Pancreas (tissue), 10 donors: ENCODE results near the gene DCAF6. TPM values are rescaled to one million over a fixed set of nuclear protein-coding genes. Genes with fewer than 3 reads are reported as not detected.

Experiments
- ATAC-seq, 4 donors: fragments of 200-7000 bp; cut with Tn5 transposase; one replicate each; pipeline versions ENCODE4 v1.8.0 to v1.9.1; 2020; ENCODE audit warnings: mild to moderate bottlenecking in 4 of 4, moderate library complexity in 4 of 4
- DNase-seq, 6 donors: peaks; one replicate each; pipeline ENCODE4 v3.0.0-alpha.2; 2020
- FAIRE-seq: peaks from 2 replicates; lab custom pipeline; 2012; peaks lifted over from hg19 to GRCh38; lab: Jason Lieb, UNC
- H3K27ac ChIP-seq, 4 donors: fragments of 200-600 bp; sonication (generic); 1 replicate in 3 of 4; 2 replicates in 1 of 4; pipeline versions ENCODE4 v1.5.0 to v1.8.0; 2020
- H3K27me3 ChIP-seq, 4 donors: fragments of 200-600 bp; one replicate each; pipeline ENCODE4 v1.8.0; 2021
- H3K36me3 ChIP-seq, 3 donors: fragments of 200-600 bp; sonication (generic) in 1 of 3; one replicate each; pipeline versions ENCODE4 v1.5.0 to v1.8.0; 2020 to 2021
- H3K4me1 ChIP-seq, 3 donors: fragments of 200-600 bp; one replicate each; pipeline ENCODE4 v1.8.0; 2021
- H3K4me3 ChIP-seq, 4 donors: fragments of 200-600 bp; sonication (generic) in 2 of 4; one replicate each; pipeline versions ENCODE4 v1.5.0 to v1.8.0; 2020 to 2021
- H3K9me3 ChIP-seq, 4 donors: fragments of 200-600 bp; one replicate each; pipeline ENCODE4 v1.8.0; 2021
- WGBS, 2 donors: extraction: QIAGEN DNeasy Blood & Tissue Kit; methylation state at CpG; one replicate each; pipeline ENCODE4 v1.1.7; 2013; 5-methylcytosine and 5-hydroxymethylcytosine counted together
- intact Hi-C, 3 donors: fragments of 100-400 bp; cut with DNase I; formaldehyde crosslinking; loops; one replicate each; pipeline versions ENCODE4 v1.11.1 to v1.14.2; 2022
- polyA plus RNA-seq, 2 donors: library from polyadenylated mRNA; stranded (reverse); fragments of 200-250 nt; gene quantifications; one replicate each; pipeline ENCODE4 v1.2.3, GENCODE V29; 2013
- total RNA-seq, 6 donors: library from RNA; stranded (reverse); fragmentation: NEBNext Ultra II Directional in 4 of 6; extraction: Animal tissue kit (Norgen Biotek cat#: 25700) in 4 of 6; gene quantifications; one replicate each; pipeline versions ENCODE4 v1.2.1 to v1.2.4, GENCODE V29; 2021 to 2023
- TF ChIP-seq, protein P1 (sequence below), 4 donors: fragments of 200-600 bp; sonication (generic) in 3 of 4; IDR thresholded peaks; one replicate each; pipeline versions ENCODE4 v1.5.0 to v1.8.0; 2021; ENCODE audit warnings: antibody characterized with exemption in 4 of 4
- donor health status: healthy with polysubstance abuse.
- donor health status: DM: no; HTN: no; CAD: no; lungs with moderate emphysema.
- donor health status: DM: no; HTN: no; CAD: no.
- donor health status: control.
- donor health status: control.
- donor health status: Bipolar disorder and iron deficiency.
- donor health status: DM: yes; HTN: yes; CAD: no.
- donor health status: DM: no; HTN: no; CAD: no.
- donor health status: DM: no; HTN: no; CAD: no.
- donor health status: DM: yes; HTN: yes; CAD: no.

DCAF6 gene
- total and polyA plus RNA-seq, 8 donors = 11.4 to 31.9 (median 20.0) TPM

DNA sequence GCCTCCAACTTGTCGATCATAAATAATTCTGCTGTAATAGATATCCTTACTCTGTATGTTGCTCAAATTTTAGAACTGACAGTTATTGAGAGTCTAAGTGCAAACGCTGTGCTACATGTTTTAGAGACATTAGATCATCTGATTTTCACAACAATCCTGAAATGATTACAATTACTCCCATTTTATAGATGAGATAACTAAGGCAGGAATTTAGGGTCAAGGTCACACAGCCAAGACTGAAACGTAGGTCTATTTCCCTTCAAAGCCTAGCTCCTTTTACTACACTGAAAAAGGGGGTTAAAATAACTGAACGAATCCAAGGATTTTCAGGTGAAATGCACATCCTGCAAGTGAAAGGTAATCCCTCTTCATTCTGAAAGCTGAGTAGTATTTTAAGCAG is 2.7 kb upstream of the DCAF6 start:
- 33 to 36% methylated on average over 4 of the region's 4 CpGs for WGBS, 2 donors
- intact Hi-C loops = no loop called here
- no peak for FAIRE-seq

DNA sequence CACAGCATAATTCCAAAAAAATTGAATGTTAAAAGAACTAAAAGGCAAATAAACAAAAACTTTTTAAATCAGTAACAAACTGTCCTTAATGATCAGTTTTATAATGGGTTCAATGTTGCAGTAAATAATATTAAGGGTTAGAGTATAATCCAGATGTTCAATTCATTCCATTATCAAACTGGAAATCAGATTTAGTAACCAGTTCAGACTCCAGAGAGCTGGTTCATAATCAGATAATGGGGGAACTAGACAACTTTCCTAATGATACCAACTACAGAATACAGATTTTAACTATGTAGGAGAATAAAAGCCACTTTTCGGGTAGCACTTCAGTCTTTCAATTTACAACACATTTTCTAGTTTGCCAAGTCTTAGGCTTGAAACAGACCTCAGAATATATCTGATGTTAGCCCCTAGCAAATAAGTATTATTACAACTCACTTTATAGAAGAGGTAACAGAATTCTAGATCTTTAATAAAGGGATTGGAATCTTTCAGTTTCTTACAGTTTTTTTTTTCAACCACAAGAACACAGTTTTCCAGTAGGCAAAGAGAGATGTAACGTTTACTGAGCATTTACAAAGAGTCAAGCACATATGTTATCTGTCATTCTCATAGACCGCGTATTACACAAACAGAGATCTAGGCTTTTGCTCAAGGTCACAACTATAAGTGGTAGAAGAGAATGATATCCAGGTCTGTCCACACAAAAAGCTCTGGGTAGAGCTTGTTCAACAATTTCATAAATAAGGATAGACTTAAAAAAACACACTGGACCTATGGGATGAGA is 1.9 kb upstream of the DCAF6 start:
- Histone ChIP-seq H3K9me3 (no peaks in the 10 kb centered on the region), H3K4me1 (peaks cover 0 to 26% (median 10%) of the 10 kb centered on the region in 3 donors), H3K27me3 (no peaks in the 10 kb centered on the region), H3K36me3 (no peaks in the 10 kb centered on the region), H3K27ac (peak overlapping the region; percentile 89 to 97 (median 96)), H3K4me3 (peak overlapping the region; percentile 65 to 83 (median 76))
- no peak for DNase-seq
- FAIRE-seq = peak; percentile 13
- intact Hi-C loops = no loop called here
- ATAC-seq = no peak
- 4 to 5% methylated on average over 4 of the region's 4 CpGs for WGBS, 2 donors
- TF ChIP-seq, protein P1, sequence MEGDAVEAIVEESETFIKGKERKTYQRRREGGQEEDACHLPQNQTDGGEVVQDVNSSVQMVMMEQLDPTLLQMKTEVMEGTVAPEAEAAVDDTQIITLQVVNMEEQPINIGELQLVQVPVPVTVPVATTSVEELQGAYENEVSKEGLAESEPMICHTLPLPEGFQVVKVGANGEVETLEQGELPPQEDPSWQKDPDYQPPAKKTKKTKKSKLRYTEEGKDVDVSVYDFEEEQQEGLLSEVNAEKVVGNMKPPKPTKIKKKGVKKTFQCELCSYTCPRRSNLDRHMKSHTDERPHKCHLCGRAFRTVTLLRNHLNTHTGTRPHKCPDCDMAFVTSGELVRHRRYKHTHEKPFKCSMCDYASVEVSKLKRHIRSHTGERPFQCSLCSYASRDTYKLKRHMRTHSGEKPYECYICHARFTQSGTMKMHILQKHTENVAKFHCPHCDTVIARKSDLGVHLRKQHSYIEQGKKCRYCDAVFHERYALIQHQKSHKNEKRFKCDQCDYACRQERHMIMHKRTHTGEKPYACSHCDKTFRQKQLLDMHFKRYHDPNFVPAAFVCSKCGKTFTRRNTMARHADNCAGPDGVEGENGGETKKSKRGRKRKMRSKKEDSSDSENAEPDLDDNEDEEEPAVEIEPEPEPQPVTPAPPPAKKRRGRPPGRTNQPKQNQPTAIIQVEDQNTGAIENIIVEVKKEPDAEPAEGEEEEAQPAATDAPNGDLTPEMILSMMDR (IDR thresholded peaks at IDR 0.05) = no peak

More for the DNA sequence above, 2.7 kb upstream of the DCAF6 start:
- ATAC-seq (no peak), DNase-seq (no peak)
- Histone ChIP-seq H3K27me3 (no peaks in the 10 kb centered on the region), H3K4me1 (peaks cover 0 to 22% (median 11%) of the 10 kb centered on the region in 3 donors), H3K4me3 (peak overlapping the region in 2 of 4 donors; percentile 79 to 83), H3K36me3 (no peaks in the 10 kb centered on the region), H3K27ac (peak overlapping the region in 2 of 4 donors; percentile 97), H3K9me3 (no peaks in the 10 kb centered on the region)
- TF ChIP-seq, protein P1 (IDR thresholded peaks at IDR 0.05) = no peak

DNA sequence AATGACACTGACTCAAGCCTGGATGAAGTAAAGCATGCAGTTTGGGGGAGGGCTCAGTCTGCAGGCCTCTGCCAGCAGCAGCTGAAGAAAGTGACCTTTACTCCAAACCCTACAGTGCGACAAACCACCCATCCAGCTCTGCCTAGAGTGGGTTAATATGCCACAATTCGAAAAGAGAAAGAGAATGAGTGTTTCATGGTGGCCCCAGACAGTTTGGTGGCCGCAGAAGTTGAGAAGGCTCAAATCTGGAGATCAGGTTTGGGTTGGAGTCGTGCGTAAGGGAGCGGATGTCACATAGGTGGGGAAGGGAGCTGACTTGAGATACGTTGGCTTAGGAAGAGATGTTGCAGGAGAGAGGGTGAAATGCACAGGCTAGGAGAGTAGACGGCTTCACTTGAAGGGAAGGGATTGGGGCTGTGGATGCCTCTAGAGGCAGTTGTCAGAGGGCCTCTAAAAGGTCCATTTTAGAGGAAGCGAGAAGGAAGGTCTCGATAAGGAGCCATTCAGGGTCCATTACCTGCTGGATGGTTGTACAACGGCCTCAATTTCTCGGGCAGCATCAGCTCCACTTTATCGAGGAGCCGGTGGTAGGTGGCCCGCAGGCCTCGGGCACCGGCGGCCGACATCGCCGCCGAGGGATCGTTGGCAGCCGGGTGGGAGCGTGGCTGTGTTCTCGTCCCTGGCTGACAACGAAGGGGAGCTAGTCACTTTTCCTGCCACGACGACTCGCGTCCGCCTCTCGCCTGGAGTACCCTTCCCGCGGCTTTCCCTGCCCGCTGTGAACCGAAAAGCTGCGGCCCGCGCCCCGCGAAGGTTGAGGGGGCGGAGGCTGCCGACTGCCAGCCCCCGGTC is 1.0 kb upstream of the DCAF6 start:
- FAIRE-seq = no peak
- WGBS, 2 donors = 0% methylated on average over 39 to 45 of the region's 45 CpGs
- intact Hi-C loops = no loop called here

DNA sequence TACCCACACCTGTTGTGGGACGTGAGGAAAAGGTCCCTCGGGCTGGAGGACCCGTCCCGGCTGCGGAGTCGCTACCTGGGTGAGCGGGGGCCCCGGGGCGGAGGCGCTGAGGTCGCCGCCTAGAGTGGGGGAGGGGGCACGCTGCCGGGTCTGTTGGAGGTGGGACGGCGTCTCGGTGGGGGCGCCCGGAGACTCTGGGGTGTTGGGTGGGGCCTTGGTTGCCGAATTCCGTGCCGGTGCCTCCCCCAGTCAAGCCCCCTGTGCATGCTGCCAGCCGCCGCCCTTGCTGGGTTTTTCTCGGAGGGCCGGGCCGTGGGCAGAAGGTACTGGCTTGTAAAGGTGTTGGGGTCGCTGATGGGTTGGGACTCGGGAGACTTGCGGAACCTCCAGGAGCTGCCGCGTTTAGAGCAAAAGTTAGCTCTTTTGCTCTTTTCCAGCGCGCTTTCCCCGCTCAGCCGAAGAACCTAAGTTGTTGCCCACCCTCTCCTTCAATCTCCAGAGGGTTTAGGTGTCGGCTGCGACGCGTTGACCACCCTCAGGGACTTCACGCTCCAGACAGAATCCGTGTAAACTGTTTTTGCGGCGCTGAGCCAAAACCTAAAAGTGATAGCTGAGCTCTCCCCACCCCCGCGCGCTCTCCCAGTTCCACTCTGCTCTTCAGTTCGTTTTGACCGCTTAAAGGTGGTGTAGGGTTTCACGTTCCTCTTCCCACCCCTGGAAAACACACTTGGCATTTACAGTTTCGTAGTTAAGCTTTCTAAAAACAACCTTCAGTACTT is 636 bp downstream of the DCAF6 start, which contains the start of gene MPC2:
Gene MPC2, minus strand, starts transcription at position 143 of the 779 bp plus-strand sequence. CDS start 1,231 bp downstream, outside the sequence.
- peak; percentile 56 to 86 (median 68) for DNase-seq
- no peak for FAIRE-seq
- WGBS, 2 donors = 0 to 1% methylated on average over 46 to 51 of the region's 51 CpGs
- TF ChIP-seq, protein P1 (IDR thresholded peaks at IDR 0.05) = no peak
- intact Hi-C loops = no loop called here
- peak within 1 kb of the TSS; percentile 75 to 84 (median 81) for H3K4me3 ChIP-seq
- H3K4me1 ChIP-seq = peaks cover 0 to 26% (median 10%) of the 10 kb centered on the region in 3 donors
- peak; percentile 13 to 40 (median 37) for ATAC-seq
- H3K9me3 ChIP-seq = no peaks in the 10 kb centered on the region
- H3K36me3 ChIP-seq = no peaks in the 10 kb centered on the region
- peak within 1 kb of the TSS; percentile 89 to 97 (median 96) for H3K27ac ChIP-seq
- no peaks in the 10 kb centered on the region for H3K27me3 ChIP-seq

More for the DNA sequence above, 1.0 kb upstream of the DCAF6 start:
- peak; percentile 8 to 19 (median 10) for ATAC-seq
- TF ChIP-seq, protein P1 (IDR thresholded peaks at IDR 0.05) = no peak
- Histone ChIP-seq H3K27me3 (no peaks in the 10 kb centered on the region), H3K9me3 (no peaks in the 10 kb centered on the region), H3K4me1 (peaks cover 0 to 26% (median 10%) of the 10 kb centered on the region in 3 donors), H3K27ac (peak overlapping the region; percentile 89 to 97 (median 96)), H3K36me3 (no peaks in the 10 kb centered on the region), H3K4me3 (peak overlapping the region; percentile 65 to 83 (median 76))
- DNase-seq = peak in 3 of 6 donors; percentile 26 to 94 (median 35)
